SJSA1 (cell line): ENCODE measurements around the gene FOSB. TPM values are rescaled to one million over a fixed set of nuclear protein-coding genes. Genes with fewer than 3 reads are reported as not detected.

ENCODE experiments used
- DNase-seq, 2 experiments: peaks; one replicate each; pipeline ENCODE4 v3.0.0-alpha.2; 2015 to 2020; ENCODE audit warnings: low spot score in 2 of 2, low read depth in 1 of 2
- H3K27ac ChIP-seq: fragments of 250-450 bp; sonication (Bioruptor Pico); 2 replicates; pipeline ENCODE4 v1.5.1; 2020; ENCODE audit warnings: mild to moderate bottlenecking, moderate library complexity
- H3K27me3 ChIP-seq: fragments of 250-450 bp; sonication (Bioruptor Pico); replicated peaks from 2 replicates; pipeline ENCODE4 v1.5.1; 2020; ENCODE audit warnings: mild to moderate bottlenecking, moderate library complexity
- H3K36me3 ChIP-seq: fragments of 250-450 bp; sonication (Bioruptor Pico); 2 replicates; pipeline ENCODE4 v1.5.1; 2020; ENCODE audit warnings: mild to moderate bottlenecking
- H3K4me1 ChIP-seq: fragments of 250-450 bp; sonication (Bioruptor Pico); replicated peaks from 2 replicates; pipeline ENCODE4 v1.6.1; 2021; ENCODE audit warnings: mild to moderate bottlenecking
- H3K4me3 ChIP-seq: fragments of 250-450 bp; sonication (Bioruptor Pico); 2 replicates; pipeline ENCODE4 v1.5.1; 2020; ENCODE audit warnings: mild to moderate bottlenecking
- H3K9me3 ChIP-seq: fragments of 250-450 bp; sonication (Bioruptor Pico); replicated peaks from 2 replicates; pipeline ENCODE4 v1.5.1; 2020; ENCODE audit warnings: mild to moderate bottlenecking
- total RNA-seq: library from RNA; depleted of rRNA; stranded (reverse); fragments of >200 nt; shearing (Covaris generic); gene quantifications from 2 replicates; pipeline ENCODE4 v1.2.3, GENCODE V29; 2014

FOSB gene
- total RNA-seq, 1 experiment from 2014 or later = 1.1 TPM

DNA sequence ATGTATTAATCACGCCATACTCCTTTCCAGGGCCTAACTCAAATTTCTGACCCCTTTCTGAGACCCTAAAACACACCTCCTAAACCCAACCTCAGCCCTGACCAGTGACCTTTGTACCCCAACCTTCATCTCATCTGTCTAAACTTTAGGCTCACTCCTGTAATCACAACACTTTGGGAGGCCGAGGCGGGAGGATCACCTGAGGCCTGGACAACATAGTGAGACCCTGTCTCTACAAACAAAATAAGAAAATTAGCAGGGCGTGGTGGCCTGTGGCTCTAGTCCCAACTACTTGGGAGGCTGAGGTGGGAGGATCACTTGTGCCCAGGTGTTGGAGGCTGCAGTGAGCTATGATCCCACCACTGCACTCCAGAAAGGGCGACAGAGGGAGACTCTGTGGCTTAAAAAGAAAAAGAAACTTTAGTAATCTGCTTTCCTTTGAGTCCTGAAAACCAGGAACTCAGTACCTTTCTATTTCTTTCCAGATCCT lies 24.4 kb downstream of the FOSB start:
- no peak overlapping the region for H3K27ac ChIP-seq
- no peak overlapping the region for H3K4me3 ChIP-seq
- peaks cover 11% of the 10 kb centered on the region for H3K4me1 ChIP-seq
- no peaks in the 10 kb centered on the region; the same call in 1 of the 2 replicates for H3K27me3 ChIP-seq
- 0 out of 2 replicates have a peak, but pooled peaks cover 8% of the 10 kb centered on the region for H3K9me3 ChIP-seq
- peaks cover 4% of the 10 kb centered on the region; the same call in 1 of the 2 replicates for H3K36me3 ChIP-seq
- DNase-seq = no peak

DNA sequence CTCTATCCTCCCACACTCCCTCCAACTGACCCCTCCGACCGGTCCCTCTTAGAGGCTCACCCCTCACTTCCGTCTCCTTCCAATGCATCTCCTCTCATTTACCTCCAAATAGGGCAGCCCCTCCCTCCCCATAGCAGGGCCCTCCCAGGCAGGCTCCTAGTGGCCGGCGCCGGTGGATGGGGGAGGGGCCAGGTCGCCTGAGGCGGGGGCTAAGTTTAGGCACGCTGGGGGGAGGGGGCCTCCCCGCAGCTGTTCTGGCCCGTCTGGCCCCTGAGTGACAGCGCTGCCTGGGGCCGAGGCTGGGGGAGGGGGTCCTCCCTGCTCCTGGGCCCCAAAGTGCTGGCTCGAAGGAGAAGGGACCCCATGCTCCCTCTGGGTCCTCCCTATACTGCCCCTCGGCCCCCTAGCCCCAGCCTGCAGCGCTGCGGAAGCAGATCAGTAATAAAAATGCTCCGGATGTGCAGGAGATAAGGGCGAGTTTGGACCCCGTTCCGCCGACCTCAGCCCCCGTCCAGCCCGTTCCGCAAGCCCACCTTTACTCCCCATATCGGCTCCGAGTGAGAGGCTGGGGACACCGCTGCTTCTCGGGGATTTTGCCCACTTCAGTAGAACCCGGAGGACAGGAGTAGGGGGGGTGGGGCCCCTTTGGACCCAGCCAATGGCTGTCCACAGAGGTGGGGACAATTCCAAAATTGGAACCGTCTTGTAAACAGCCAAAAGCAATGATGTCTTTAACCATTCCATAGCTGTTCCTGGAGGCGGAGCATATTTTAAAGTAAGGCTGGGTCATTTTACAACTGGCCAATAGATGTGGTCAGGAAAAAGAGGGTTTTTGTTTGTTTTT lies 25.1 kb downstream of the FOSB start:
- H3K9me3 ChIP-seq = 0 out of 2 replicates have a peak, but pooled peaks cover 8% of the 10 kb centered on the region
- no peaks in the 10 kb centered on the region; the same call in 1 of the 2 replicates for H3K27me3 ChIP-seq
- H3K36me3 ChIP-seq = peaks cover 4% of the 10 kb centered on the region; the same call in 1 of the 2 replicates
- DNase-seq = peak in 1 of 2 experiments; percentile 56
- H3K4me1 ChIP-seq = peaks cover 12% of the 10 kb centered on the region
- H3K4me3 ChIP-seq = peak overlapping the region; percentile 33
- no peak overlapping the region for H3K27ac ChIP-seq

DNA sequence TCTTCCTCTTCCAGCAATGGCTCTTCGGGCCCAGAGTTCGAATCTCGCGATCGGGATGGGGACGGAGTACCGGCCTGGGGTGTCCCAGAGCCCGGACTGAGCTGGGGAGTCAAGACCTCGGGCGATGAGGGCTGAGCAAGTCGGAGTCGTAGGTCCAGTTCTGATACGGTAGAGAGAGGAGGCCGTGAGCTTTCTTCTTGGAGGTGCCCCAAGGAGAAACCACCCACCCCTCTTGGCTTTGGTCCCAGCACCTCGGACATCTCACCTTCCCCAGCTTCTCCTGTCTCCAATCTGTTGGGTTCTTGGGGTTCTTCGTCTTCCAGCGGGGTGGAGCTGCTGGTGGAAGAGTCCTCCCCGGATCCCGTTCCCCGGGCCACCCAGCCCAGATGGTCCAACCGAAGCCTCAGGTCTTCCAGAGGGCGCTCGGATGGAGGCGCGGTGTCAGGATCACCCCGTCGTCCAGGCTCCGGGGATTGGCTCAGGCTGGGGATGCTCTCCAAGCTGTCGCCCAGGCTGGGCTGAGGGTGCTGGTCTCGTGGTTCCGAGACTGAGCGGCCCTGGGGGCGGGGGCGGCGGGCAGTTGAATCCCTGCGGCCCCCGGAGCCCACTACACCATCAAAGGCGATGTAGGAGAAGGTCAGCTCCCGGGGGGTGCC lies 26.6 kb downstream of the FOSB start:
- Histone ChIP-seq H3K27me3 (peaks cover 12% of the 10 kb centered on the region), H3K27ac (no peak overlapping the region), H3K9me3 (0 out of 2 replicates have a peak, but pooled peaks cover 8% of the 10 kb centered on the region), H3K36me3 (peaks cover 4% of the 10 kb centered on the region; the same call in 1 of the 2 replicates), H3K4me1 (peaks cover 24% of the 10 kb centered on the region), H3K4me3 (no peak overlapping the region)
- no peak for DNase-seq

DNA sequence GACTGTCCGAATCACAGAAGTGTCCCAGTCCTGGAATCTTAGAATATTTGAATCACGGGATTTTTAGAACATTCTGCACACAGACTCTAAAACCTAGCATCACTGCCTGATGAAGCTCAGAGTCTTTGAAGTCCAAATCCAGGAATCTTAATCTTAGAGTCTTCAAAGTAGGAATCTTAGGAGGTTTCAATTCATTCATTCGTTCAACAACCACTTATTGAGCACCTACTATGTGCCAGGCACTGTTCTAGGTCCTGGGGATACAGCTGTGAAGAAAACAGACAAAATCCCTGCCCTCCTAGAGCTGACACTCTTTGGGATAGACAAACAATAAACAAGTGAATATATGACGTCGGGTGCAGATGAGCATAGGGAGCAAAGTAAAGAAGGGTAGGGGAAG lies 27.4 kb downstream of the FOSB start:
- no peak overlapping the region for H3K4me3 ChIP-seq
- no peak overlapping the region for H3K27ac ChIP-seq
- no peak for DNase-seq

DNA sequence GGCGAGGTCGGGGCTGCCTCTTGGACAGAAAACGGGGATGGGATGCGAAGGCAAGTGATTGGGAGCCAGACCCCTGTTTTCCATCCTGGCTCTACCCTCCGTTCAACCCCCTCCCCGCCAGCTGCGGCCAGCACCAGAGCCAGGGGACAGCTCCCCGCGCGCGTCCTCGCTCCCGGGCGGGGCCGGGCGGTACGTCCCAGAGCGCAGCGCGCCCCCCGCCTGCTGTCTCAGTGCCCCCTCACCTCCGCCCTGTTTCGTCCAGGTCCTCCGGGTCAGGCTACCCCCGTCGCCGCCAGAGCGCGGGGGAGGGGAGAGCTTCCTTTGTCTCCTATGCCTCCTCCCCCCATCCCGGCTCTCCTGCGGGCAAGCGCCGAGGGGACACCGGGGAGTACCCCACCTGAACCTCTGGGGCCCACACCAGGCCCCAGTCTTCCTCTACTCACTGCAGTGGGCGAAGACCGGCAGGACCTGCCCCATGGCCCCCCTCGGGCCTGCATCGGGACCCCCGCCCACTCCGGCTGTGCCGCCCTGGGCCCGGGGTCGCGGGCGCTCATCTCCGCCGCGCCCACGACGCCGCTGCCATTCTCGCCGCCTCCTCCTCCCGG lies 28.7 kb downstream of the FOSB start:
- H3K36me3 ChIP-seq = peaks cover 4% of the 10 kb centered on the region; the same call in 1 of the 2 replicates
- DNase-seq = no peak
- H3K27ac ChIP-seq = no peak overlapping the region

More for the DNA sequence above, 27.4 kb downstream of the FOSB start:
- Histone ChIP-seq H3K4me1 (peaks cover 24% of the 10 kb centered on the region), H3K27me3 (peaks cover 12% of the 10 kb centered on the region), H3K36me3 (peaks cover 4% of the 10 kb centered on the region; the same call in 1 of the 2 replicates), H3K9me3 (0 out of 2 replicates have a peak, but pooled peaks cover 8% of the 10 kb centered on the region)

DNA sequence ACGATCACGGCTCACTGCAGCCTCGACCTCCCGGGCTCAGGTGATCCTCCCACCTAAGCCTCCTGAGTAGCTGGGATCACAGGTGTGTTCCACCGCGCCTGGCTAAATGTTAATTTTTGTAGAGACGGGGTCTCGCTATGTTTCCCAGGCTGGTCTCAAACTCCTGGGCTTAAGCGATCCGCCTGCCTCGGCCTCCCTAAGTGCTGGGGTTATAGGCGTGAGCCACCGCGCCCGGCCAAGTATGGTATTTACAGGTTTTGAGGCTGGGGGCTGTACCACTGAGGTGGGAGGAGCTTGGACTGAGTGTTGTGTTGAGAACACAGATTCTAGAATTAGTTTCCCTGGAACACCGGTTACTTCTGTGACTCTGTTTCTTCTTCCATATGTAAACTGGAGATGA lies 30.0 kb downstream of the FOSB start:
- Histone ChIP-seq H3K4me1 (peaks cover 24% of the 10 kb centered on the region), H3K9me3 (0 out of 2 replicates have a peak, but pooled peaks cover 8% of the 10 kb centered on the region), H3K27me3 (peaks cover 12% of the 10 kb centered on the region), H3K36me3 (peaks cover 4% of the 10 kb centered on the region; the same call in 1 of the 2 replicates), H3K4me3 (no peak overlapping the region), H3K27ac (no peak overlapping the region)
- DNase-seq = no peak

More for the DNA sequence above, 28.7 kb downstream of the FOSB start:
- peaks cover 12% of the 10 kb centered on the region for H3K27me3 ChIP-seq
- H3K4me3 ChIP-seq = peak overlapping the region; percentile 54
- 0 out of 2 replicates have a peak, but pooled peaks cover 8% of the 10 kb centered on the region for H3K9me3 ChIP-seq
- H3K4me1 ChIP-seq = peaks cover 24% of the 10 kb centered on the region

DNA sequence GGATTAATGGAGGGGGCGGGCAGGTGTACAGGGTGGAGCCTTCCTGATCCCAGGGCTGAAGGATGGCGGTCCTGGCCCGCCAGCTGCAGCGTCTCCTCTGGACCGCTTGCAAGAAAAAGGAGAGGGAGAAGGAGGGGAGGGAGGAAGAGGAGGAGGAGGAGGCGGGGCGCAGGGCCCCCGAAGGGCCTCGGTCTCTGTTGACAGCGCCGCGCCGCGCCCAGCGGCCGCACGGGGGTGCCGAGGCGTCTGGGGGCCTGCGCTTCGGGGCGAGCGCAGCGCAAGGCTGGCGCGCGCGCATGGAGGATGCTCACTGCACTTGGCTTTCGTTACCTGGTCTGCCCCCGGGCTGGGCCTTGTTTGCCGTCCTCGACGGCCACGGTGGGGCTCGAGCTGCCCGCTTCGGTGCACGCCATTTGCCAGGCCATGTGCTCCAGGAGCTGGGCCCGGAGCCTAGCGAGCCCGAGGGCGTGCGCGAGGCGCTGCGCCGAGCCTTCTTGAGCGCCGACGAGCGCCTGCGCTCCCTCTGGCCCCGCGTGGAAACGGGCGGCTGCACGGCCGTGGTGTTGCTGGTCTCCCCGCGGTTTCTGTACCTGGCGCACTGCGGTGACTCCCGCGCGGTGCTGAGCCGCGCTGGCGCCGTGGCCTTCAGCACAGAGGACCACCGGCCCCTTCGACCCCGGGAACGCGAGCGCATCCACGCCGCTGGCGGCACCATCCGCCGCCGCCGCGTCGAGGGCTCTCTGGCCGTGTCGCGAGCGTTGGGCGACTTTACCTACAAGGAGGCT lies 30.8 kb downstream of the FOSB start, which contains the start of gene PPM1N:
Gene PPM1N, plus strand, starts transcription at position 33 of the 785 bp plus-strand sequence. Its CDS starts 30 bp downstream, at position 63.
- Histone ChIP-seq H3K27me3 (peaks cover 12% of the 10 kb centered on the region), H3K4me1 (peaks cover 24% of the 10 kb centered on the region), H3K27ac (no peak within 1 kb of the TSS), H3K9me3 (0 out of 2 replicates have a peak, but pooled peaks cover 8% of the 10 kb centered on the region), H3K4me3 (peak within 1 kb of the TSS; percentile 54), H3K36me3 (peaks cover 4% of the 10 kb centered on the region; the same call in 1 of the 2 replicates)
- no peak for DNase-seq

DNA sequence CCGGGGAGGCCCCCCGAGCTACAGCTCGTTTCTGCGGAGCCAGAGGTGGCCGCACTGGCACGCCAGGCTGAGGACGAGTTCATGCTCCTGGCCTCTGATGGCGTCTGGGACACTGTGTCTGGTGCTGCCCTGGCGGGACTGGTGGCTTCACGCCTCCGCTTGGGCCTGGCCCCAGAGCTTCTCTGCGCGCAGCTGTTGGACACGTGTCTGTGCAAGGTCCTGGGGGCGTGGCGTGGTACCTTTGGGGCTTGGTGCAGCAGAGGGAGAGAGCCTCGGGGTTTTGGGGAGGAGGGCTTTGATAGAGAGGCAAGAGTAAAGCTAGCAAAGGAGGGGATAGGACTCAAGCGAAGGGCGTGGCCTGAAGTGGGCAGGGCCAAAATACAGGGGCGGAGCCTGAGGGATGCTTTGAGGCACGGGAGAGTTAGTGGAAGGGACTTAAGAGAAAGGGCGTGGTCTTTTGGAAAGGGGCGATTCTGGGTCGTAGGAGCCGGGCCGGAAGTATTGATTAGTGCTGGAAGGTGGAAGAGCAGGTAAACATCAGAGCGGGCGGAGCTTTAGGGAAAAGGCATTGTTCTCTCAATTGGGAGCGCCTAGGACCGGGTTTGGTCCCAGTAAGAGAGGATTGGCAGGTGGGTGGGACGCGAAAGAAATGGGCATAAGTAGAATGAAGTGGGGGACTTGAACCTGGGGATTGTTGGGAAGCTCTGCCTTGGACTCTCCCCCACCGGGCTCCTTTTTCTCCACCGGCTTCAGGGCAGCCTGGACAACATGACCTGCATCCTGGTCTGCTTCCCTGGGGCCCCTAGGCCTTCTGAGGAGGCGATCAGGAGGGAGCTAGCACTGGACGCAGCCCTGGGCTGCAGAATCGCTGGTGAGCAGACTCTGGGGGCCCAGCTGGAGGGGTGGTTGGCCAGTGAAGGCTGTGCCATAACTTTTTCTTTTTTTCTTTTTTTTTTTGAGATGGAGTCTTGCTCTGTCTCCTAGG lies 31.7 kb downstream of the FOSB start:
- Histone ChIP-seq H3K27ac (no peak overlapping the region), H3K27me3 (peaks cover 12% of the 10 kb centered on the region), H3K9me3 (0 out of 2 replicates have a peak, but pooled peaks cover 5% of the 10 kb centered on the region), H3K4me3 (no peak overlapping the region), H3K36me3 (peaks cover 4% of the 10 kb centered on the region; the same call in 1 of the 2 replicates), H3K4me1 (peaks cover 24% of the 10 kb centered on the region)
- no peak for DNase-seq

DNA sequence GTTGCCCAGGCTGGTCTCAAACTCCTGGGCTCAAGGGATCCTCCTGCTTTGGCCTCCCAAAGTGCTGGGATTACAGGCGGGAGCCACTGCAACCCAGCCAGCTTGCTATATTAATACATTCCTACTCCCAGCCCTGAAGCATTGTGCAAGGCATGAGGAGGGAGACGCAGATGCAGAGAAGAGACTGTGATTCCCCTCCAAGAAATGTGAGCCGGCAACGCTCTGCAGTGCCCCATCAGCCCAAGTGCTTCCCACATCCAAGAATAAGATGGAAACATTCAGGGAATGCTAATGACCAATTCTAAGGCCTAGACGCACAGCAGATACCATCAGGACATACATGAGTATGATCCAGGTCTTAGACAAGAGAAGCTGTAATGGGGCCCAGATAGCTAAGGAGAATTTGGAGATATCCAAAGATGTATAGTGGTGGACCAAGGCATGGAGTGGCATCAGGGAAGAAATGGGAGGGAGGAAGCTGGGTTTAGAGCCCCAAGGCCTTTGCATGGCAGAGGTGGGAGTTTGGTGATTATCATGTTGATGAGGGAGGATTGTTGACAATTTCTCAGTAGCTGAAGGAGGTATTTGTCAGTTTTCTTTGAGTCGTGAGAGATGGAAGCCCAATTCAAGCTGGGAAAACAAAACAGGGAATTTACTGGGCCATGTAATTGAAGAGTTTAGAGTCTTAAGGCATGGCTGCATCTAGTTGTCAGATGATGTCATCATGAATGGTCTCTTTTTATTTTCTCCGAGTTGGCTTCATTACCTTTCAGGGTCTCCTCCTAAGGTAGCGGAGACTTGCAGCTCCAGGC lies 33.3 kb downstream of the FOSB start:
- Histone ChIP-seq H3K36me3 (peaks cover 4% of the 10 kb centered on the region; the same call in 1 of the 2 replicates), H3K9me3 (0 out of 2 replicates have a peak, but pooled peaks cover 5% of the 10 kb centered on the region), H3K4me3 (no peak overlapping the region), H3K27ac (no peak overlapping the region), H3K27me3 (peaks cover 12% of the 10 kb centered on the region), H3K4me1 (peaks cover 32% of the 10 kb centered on the region)
- no peak for DNase-seq

DNA sequence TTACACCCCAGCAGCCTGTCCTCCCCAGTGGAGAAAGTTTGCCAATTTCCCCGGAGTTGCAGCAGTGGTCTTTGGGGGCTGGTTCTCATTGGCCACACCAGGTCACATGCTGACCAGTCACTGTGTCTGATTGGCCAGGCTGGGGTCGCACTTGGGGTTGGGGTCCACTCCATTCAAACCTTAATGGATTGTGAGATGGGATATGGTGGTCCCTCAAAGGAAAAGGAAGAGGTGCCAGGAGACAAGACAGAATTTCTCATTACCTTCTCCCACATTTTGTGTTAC lies 33.9 kb downstream of the FOSB start:
- no peak overlapping the region for H3K4me3 ChIP-seq
- peaks cover 29% of the 10 kb centered on the region for H3K4me1 ChIP-seq
- H3K9me3 ChIP-seq = 0 out of 2 replicates have a peak, but pooled peaks cover under 1% of the 10 kb centered on the region
- peaks cover 12% of the 10 kb centered on the region for H3K27me3 ChIP-seq
- peaks cover under 1% of the 10 kb centered on the region; the same call in 1 of the 2 replicates for H3K36me3 ChIP-seq
- H3K27ac ChIP-seq = no peak overlapping the region
- DNase-seq = no peak

DNA sequence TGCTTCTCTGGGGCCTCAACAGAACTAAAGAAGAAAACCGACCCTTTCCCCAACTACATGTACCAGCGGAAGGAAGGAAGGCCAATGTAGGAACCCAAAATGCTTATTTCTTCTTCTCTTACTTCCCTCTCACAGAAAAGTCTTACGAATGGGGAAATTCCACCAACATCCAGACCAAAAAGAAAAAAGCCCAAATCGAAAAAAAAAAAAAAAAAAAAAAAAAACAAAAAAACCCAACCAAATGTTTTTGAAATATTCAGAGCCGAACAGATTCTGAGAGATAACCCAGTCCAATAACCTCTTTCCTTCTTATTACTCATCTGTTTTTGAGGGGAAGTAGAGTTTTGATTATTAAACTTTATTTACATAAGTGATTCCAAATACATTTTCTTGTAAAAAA lies 34.3 kb downstream of the FOSB start:
- Histone ChIP-seq H3K9me3 (no peaks in the 10 kb centered on the region), H3K27ac (no peak overlapping the region)
- DNase-seq = no peak

More for the DNA sequence above, 34.3 kb downstream of the FOSB start:
- H3K27me3 ChIP-seq = peaks cover 12% of the 10 kb centered on the region
- no peaks in the 10 kb centered on the region for H3K36me3 ChIP-seq
- H3K4me1 ChIP-seq = peaks cover 27% of the 10 kb centered on the region
- no peak overlapping the region for H3K4me3 ChIP-seq
